ENCODE measurements around the gene DLGAP5. TPM values are rescaled to one million over a fixed set of nuclear protein-coding genes. Genes with fewer than 3 reads are reported as not detected.

DLGAP5 gene
- total and polyA plus RNA-seq, 2 of the 4 experiments (the other 2 are of a cell fraction), result 14.9 to 19.0 TPM

DNA sequence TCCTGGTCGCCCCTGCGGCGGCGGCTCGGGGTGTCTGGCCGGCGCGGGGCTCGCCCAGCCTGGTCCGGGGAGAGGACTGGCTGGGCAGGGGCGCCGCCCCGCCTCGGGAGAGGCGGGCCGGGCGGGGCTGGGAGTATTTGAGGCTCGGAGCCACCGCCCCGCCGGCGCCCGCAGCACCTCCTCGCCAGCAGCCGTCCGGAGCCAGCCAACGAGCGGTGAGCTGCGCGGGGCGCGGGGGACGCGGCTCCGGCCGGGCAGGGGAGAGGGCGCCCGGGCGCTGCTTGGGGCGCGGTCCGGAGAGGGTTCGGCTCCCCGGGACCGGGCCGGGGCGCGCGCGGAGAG is 62.3 kb downstream of the DLGAP5 start, which contains the start of gene LGALS3:
LGALS3 (plus strand) TSS at position 167 of the 342 bp plus-strand sequence. CDS start 8,122 bp downstream, outside the sequence.
- dilution Hi-C loops (cut with HindIII; ENCODE audit: low sequenced_read_pairs, unreplicated experiment), result no loop called here

More for the DNA sequence above, 62.3 kb downstream of the DLGAP5 start, which contains the start of gene LGALS3:
- H2BK5ac ChIP-seq (ENCODE audit: low read depth, low read length, poor library complexity, severe bottlenecking), result peak within 1 kb of the TSS; percentile 59
- peaks cover 33% of the 10 kb centered on the region for H4K20me1 ChIP-seq (ENCODE audit: insufficient read depth, low read length)
- no peak within 1 kb of the TSS for H3K18ac ChIP-seq (ENCODE audit: low read depth, low read length)
- H2AFZ ChIP-seq (replicated peaks; ENCODE audit: low read length, poor library complexity), result peak within 1 kb of the TSS; percentile 91
- peak within 1 kb of the TSS; percentile 71 for H3K27ac ChIP-seq (ENCODE audit: insufficient read depth, low read length)
- H2AK5ac ChIP-seq (ENCODE audit: low read depth, low read length), result peak within 1 kb of the TSS; percentile 85
- intact Hi-C loops (cut with micrococcal nuclease), result loop anchor here (5.0 kb wide), 1 partner anchor 37 kb away; no protein-coding TSS in a partner anchor
- H3K23ac ChIP-seq (ENCODE audit: low read depth, low read length), result peak within 1 kb of the TSS; percentile 76
- ChIA-PET CTCF (interaction anchor here (0.8 kb wide), 1 partner anchor 111 kb away, joined by 3 read pairs; no protein-coding TSS in a partner anchor), POLR2A (ENCODE audit: unreplicated experiment) (interaction anchor here (0.7 to 1.2 kb wide), 2 partner anchors 9 to 26 kb away, joined by 3 read pairs; no protein-coding TSS in a partner anchor)
- H2AK9ac ChIP-seq (replicated peaks; ENCODE audit: low read depth, low read length, poor library complexity), result peak within 1 kb of the TSS; percentile 93
- peaks cover 16% of the 10 kb centered on the region for H3K9me1 ChIP-seq (ENCODE audit: insufficient read depth, low read length)
- 2% methylated on average over 12 of the region's 50 CpGs; no CpG with 5 or more reads in 1 of the 2 experiments for WGBS, 2 experiments (ENCODE audit: extremely low coverage in 2 of 2, insufficient read length in 1 of 2)
- peaks cover 4% of the 10 kb centered on the region; the same call in 1 of the 2 replicates for H3K36me3 ChIP-seq (ENCODE audit: control insufficient read depth, insufficient read depth, low read length)
- TF ChIP-seq MXI1 (IDR thresholded peaks at IDR 0.05; ENCODE audit: borderline replicate concordance, low read depth, low read length), result no peak
- peak; percentile 85 for TF ChIP-seq POLR2A (IDR thresholded peaks at IDR 0.05; ENCODE audit: low read depth, low read length)
- peaks cover 18 to 39% of the 10 kb centered on the region in 2 experiments for H3K79me1 ChIP-seq (ENCODE audit: low read depth in 1 of 2, low read length in 2 of 2)
- H3K4me3 ChIP-seq (ENCODE audit: insufficient read depth, low read depth, low read length), result peak within 1 kb of the TSS; percentile 78
- no TSS peak for BruUV-seq (replicated peaks)
- peak within 1 kb of the TSS; percentile 87 for H3K14ac ChIP-seq (replicated peaks; ENCODE audit: low read depth, low read length)
- no peaks in the 10 kb centered on the region for H3K27me3 ChIP-seq (ENCODE audit: control insufficient read depth, insufficient read depth, low read length)
- H2BK20ac ChIP-seq (ENCODE audit: low read depth, low read length), result peak within 1 kb of the TSS; percentile 37; the same call in 1 of the 2 replicates
- no peak within 1 kb of the TSS for H4K5ac ChIP-seq (ENCODE audit: low read depth, low read length)
- H3K4me2 ChIP-seq (ENCODE audit: low read depth, low read length), result peak within 1 kb of the TSS; percentile 86
- peak within 1 kb of the TSS; percentile 21 to 60; a peak in 2 of 4 replicates for H4K8ac ChIP-seq (ENCODE audit: low read depth in 2 of 2, low read length in 2 of 2)
- H3K9ac ChIP-seq (ENCODE audit: low read depth, low read length), result peak within 1 kb of the TSS; percentile 73
- no peaks in the 10 kb centered on the region for H3K9me3 ChIP-seq (ENCODE audit: control insufficient read depth, insufficient read depth, low read length)
- peak within 1 kb of the TSS; percentile 79 for H3K56ac ChIP-seq (ENCODE audit: extremely low read depth, insufficient read depth, low read length)
- H2BK120ac ChIP-seq (ENCODE audit: low read depth, low read length), result peak within 1 kb of the TSS; percentile 77
- H2BK15ac ChIP-seq (ENCODE audit: low read depth, low read length), result peak within 1 kb of the TSS; percentile 0; the same call in 1 of the 3 replicates
- H3K4ac ChIP-seq (ENCODE audit: low read depth, low read length), result peak within 1 kb of the TSS; percentile 66
- DNase-seq (peak; percentile 51), ATAC-seq (ENCODE audit: low read depth) (peak; percentile 88)
- in situ Hi-C loops (cut with MboI; ENCODE audit: low sequenced_read_pairs), result no loop called here
- peaks cover 11% of the 10 kb centered on the region for H3K4me1 ChIP-seq (ENCODE audit: control insufficient read depth, insufficient read depth, low read length)
- H4K91ac ChIP-seq (ENCODE audit: insufficient read depth, low read depth, low read length), result peak within 1 kb of the TSS; percentile 44; the same call in 1 of the 2 replicates
